B cell (primary cell): ENCODE measurements around the gene CALM3.

ENCODE experiments used
- EZH2 ChIP-seq: IDR thresholded peaks from 2 replicates; pipeline ENCODE4 v1.6.1; 2012; ENCODE audit warnings: borderline replicate concordance, low read depth, mild to moderate bottlenecking, moderate library complexity, low read length; ENCODE audit not compliant: insufficient read depth, poor library complexity, severe bottlenecking
- TF ChIP-seq, protein P1 (sequence below): fragments of 200-600 bp; IDR thresholded peaks from one replicate; pipeline ENCODE4 v1.8.0; 2022; ENCODE audit warnings: antibody characterized with exemption, mild to moderate bottlenecking

DNA sequence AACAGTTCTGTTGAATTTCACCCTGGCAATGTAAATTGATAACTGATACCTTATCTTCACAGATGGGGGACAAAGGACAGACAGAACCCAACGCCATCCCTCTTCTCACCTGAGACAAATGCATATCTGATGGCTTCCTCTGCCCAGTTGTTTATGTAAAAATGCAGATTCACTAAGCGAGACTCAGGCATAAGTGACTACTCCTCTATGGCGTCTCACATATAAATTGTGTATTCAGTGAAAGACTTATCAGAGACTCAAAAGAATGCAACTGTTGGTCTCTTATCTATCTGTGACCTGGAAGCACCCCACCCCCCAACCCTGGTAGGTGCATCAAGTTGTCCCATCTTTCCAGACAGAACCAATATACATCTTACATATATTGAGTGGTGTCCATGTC is 13.3 kb upstream of the CALM3 start:
- TF ChIP-seq, protein P1, sequence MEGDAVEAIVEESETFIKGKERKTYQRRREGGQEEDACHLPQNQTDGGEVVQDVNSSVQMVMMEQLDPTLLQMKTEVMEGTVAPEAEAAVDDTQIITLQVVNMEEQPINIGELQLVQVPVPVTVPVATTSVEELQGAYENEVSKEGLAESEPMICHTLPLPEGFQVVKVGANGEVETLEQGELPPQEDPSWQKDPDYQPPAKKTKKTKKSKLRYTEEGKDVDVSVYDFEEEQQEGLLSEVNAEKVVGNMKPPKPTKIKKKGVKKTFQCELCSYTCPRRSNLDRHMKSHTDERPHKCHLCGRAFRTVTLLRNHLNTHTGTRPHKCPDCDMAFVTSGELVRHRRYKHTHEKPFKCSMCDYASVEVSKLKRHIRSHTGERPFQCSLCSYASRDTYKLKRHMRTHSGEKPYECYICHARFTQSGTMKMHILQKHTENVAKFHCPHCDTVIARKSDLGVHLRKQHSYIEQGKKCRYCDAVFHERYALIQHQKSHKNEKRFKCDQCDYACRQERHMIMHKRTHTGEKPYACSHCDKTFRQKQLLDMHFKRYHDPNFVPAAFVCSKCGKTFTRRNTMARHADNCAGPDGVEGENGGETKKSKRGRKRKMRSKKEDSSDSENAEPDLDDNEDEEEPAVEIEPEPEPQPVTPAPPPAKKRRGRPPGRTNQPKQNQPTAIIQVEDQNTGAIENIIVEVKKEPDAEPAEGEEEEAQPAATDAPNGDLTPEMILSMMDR, result no peak
- no peak for TF ChIP-seq EZH2
